Mesothelial cell of epicardium (in vitro differentiated cells): ENCODE measurements around the gene RSBN1. TPM values are rescaled to one million over a fixed set of nuclear protein-coding genes. Genes with fewer than 3 reads are reported as not detected.

Experiments used
- DNase-seq, 2 experiments: peaks; one replicate each; pipeline ENCODE4 v3.0.0; 2021; ENCODE audit warnings: low spot score in 2 of 2; ENCODE audit not compliant: unreplicated experiment in 2 of 2
- H3K27ac Mint-ChIP-seq: 2 replicates; pipeline ENCODE4 v1.8.0; 2021; ENCODE audit warnings: mixed read lengths
- H3K27me3 Mint-ChIP-seq: 2 replicates; pipeline ENCODE4 v1.8.0; 2021; ENCODE audit warnings: low read depth, mixed read lengths
- H3K36me3 Mint-ChIP-seq: 2 replicates; pipeline ENCODE4 v1.8.0; 2021; ENCODE audit warnings: mixed read lengths
- H3K4me1 Mint-ChIP-seq: 2 replicates; pipeline ENCODE4 v1.8.0; 2021; ENCODE audit warnings: mixed read lengths
- H3K4me3 Mint-ChIP-seq: 2 replicates; pipeline ENCODE4 v1.8.0; 2021; ENCODE audit warnings: mild to moderate bottlenecking, moderate library complexity, mixed read lengths
- H3K9me3 Mint-ChIP-seq: 2 replicates; pipeline ENCODE4 v1.8.0; 2021; ENCODE audit warnings: mixed read lengths
- CTCF ChIP-seq: fragments of 200-600 bp; sonication (generic); IDR thresholded peaks from one replicate; pipeline ENCODE4 v1.5.0; 2021; ENCODE audit warnings: antibody characterized with exemption; ENCODE audit not compliant: unreplicated experiment
- total RNA-seq: library from RNA; stranded (reverse); gene quantifications from 3 replicates; pipeline ENCODE4 v1.2.1, GENCODE V29; 2021

RSBN1 gene
- total RNA-seq, 1 donor from 2014 or later = 23.7 TPM

- DNase-seq = no peak
- Mint-ChIP-seq H3K27ac (no peak overlapping the region), H3K9me3 (peaks cover 5% of the 10 kb centered on the region), H3K4me1 (peaks cover 11% of the 10 kb centered on the region), H3K27me3 (no peaks in the 10 kb centered on the region), H3K4me3 (no peak overlapping the region), H3K36me3 (peaks cover 13% of the 10 kb centered on the region)
- no peak for TF ChIP-seq CTCF
Measured at GRCh38 chr1:113779542-113779941, 32.7 kb downstream of the RSBN1 start.

- Mint-ChIP-seq H3K4me3 (no peak overlapping the region), H3K27me3 (no peaks in the 10 kb centered on the region), H3K4me1 (no peaks in the 10 kb centered on the region), H3K27ac (no peak overlapping the region), H3K36me3 (peaks cover 19% of the 10 kb centered on the region), H3K9me3 (peaks cover 5% of the 10 kb centered on the region)
- DNase-seq = no peak
- no peak for TF ChIP-seq CTCF
Measured at GRCh38 chr1:113777561-113777960, 34.7 kb downstream of the RSBN1 start.

- H3K27me3 Mint-ChIP-seq = no peaks in the 10 kb centered on the region
- no peaks in the 10 kb centered on the region for H3K4me1 Mint-ChIP-seq
- no peak overlapping the region for H3K27ac Mint-ChIP-seq
- no peak for TF ChIP-seq CTCF
- H3K36me3 Mint-ChIP-seq = peaks cover 21% of the 10 kb centered on the region
- H3K4me3 Mint-ChIP-seq = no peak overlapping the region
- DNase-seq = no peak
- H3K9me3 Mint-ChIP-seq = no peaks in the 10 kb centered on the region
Measured at GRCh38 chr1:113770031-113770430, 42.2 kb downstream of the RSBN1 start.

GRCh38 chr1:113769601-113769970 is 42.7 kb downstream of the RSBN1 start:
- Mint-ChIP-seq H3K27ac (no peak overlapping the region), H3K27me3 (no peaks in the 10 kb centered on the region), H3K4me3 (no peak overlapping the region), H3K36me3 (peaks cover 21% of the 10 kb centered on the region), H3K4me1 (no peaks in the 10 kb centered on the region), H3K9me3 (no peaks in the 10 kb centered on the region)
- DNase-seq = no peak
- TF ChIP-seq CTCF = no peak

- Mint-ChIP-seq H3K4me3 (no peak overlapping the region), H3K27ac (no peak overlapping the region), H3K27me3 (no peaks in the 10 kb centered on the region), H3K4me1 (no peaks in the 10 kb centered on the region), H3K9me3 (no peaks in the 10 kb centered on the region), H3K36me3 (peaks cover 21% of the 10 kb centered on the region)
- TF ChIP-seq CTCF = no peak
- DNase-seq = no peak
Measured at GRCh38 chr1:113768916-113769600, 43.2 kb downstream of the RSBN1 start.
